ENCODE results near the gene BUD31.
A peak's percentile ranks its signal among the peaks of the same experiment; 100 is the strongest.

Gene BUD31

DNA sequence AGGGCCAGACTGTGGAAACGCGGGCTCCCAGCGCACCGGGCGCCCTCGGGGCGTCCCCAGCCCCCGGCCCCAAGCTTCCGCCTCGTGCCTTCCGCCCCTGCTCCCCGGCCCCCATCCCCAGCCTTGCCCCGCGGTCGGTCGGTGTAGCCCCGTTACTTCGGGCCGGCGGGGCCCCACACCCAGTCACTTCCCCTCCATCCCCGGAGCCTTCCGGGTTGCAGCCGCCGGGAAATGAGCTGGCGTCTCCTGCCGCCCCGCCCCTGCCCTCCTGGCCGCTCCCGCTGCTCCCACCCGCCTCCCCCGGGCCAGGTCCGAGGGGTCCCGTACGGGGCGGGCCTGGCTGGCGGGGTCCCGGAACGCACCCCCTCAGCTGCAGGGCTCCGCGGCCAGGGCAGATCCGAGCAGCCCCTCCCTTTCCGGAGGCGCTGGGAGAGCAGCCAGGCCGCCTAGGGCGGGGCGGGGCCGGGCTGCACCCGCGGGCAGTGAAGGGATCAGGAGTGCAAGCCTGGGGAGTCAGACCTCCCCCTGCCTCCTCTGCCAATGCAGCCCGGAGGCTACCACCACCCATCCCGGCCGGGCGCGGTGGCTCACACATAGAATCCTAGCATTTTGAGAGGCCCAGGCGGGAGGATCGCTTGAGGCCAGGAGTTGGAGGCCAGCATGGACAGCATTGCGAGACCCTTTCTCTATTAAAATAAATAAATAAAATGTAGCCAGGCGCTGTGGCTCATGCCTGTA lies 33.5 kb upstream of the BUD31 start (continued):
- TF ChIP-seq, protein P1, sequence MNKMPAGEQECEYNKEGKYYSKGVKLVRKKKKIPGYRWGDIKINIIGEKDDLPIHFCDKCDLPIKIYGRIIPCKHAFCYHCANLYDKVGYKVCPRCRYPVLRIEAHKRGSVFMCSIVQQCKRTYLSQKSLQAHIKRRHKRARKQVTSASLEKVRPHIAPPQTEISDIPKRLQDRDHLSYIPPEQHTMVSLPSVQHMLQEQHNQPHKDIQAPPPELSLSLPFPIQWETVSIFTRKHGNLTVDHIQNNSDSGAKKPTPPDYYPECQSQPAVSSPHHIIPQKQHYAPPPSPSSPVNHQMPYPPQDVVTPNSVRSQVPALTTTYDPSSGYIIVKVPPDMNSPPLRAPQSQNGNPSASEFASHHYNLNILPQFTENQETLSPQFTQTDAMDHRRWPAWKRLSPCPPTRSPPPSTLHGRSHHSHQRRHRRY (tag by site-specific recombination; IDR thresholded peaks at IDR 0.05): no peak
- TF ChIP-seq ZNF596 (tag by site-specific recombination; IDR thresholded peaks at IDR 0.05) (no peak), ZNF660 (tag by site-specific recombination; IDR thresholded peaks at IDR 0.05) (no peak), YY2 (tag by site-specific recombination; IDR thresholded peaks at IDR 0.05) (no peak), ZNF76 (tag by site-specific recombination; IDR thresholded peaks at IDR 0.05; ENCODE audit: borderline replicate concordance, low read depth) (peak; percentile 24; the same call in 1 of the 2 replicates), ZEB2 (tag by site-specific recombination; IDR thresholded peaks at IDR 0.05) (no peak), ZNF621 (tag by site-specific recombination; IDR thresholded peaks at IDR 0.05) (no peak), MZF1 (tag by site-specific recombination; IDR thresholded peaks at IDR 0.05; ENCODE audit: borderline replicate concordance) (0 out of 2 replicates have a peak, but pooled peaks have one; percentile 34), ZFP41 (tag by site-specific recombination; IDR thresholded peaks at IDR 0.05; ENCODE audit: borderline replicate concordance) (no peak), ZBTB8A (tag by site-specific recombination; IDR thresholded peaks at IDR 0.05) (peak; percentile 53), EGR2 (tag by site-specific recombination; IDR thresholded peaks at IDR 0.05; ENCODE audit: low read depth) (no peak), PRDM1 (tag by site-specific recombination; IDR thresholded peaks at IDR 0.05) (no peak), ZNF704 (tag by site-specific recombination; IDR thresholded peaks at IDR 0.05) (no peak), ZNF114 (tag by site-specific recombination; IDR thresholded peaks at IDR 0.05) (no peak), ZNF658 (tag by site-specific recombination; IDR thresholded peaks at IDR 0.05) (no peak), ZNF112 (tag by site-specific recombination; IDR thresholded peaks at IDR 0.05) (no peak), YY1 (tag by site-specific recombination; IDR thresholded peaks at IDR 0.05) (no peak), ZBTB21 (tag by site-specific recombination; IDR thresholded peaks at IDR 0.05) (no peak), ZNF544 (tag by site-specific recombination; IDR thresholded peaks at IDR 0.05) (no peak), ZSCAN16 (tag by site-specific recombination; IDR thresholded peaks at IDR 0.05) (no peak)
- TF ChIP-seq, protein P2, sequence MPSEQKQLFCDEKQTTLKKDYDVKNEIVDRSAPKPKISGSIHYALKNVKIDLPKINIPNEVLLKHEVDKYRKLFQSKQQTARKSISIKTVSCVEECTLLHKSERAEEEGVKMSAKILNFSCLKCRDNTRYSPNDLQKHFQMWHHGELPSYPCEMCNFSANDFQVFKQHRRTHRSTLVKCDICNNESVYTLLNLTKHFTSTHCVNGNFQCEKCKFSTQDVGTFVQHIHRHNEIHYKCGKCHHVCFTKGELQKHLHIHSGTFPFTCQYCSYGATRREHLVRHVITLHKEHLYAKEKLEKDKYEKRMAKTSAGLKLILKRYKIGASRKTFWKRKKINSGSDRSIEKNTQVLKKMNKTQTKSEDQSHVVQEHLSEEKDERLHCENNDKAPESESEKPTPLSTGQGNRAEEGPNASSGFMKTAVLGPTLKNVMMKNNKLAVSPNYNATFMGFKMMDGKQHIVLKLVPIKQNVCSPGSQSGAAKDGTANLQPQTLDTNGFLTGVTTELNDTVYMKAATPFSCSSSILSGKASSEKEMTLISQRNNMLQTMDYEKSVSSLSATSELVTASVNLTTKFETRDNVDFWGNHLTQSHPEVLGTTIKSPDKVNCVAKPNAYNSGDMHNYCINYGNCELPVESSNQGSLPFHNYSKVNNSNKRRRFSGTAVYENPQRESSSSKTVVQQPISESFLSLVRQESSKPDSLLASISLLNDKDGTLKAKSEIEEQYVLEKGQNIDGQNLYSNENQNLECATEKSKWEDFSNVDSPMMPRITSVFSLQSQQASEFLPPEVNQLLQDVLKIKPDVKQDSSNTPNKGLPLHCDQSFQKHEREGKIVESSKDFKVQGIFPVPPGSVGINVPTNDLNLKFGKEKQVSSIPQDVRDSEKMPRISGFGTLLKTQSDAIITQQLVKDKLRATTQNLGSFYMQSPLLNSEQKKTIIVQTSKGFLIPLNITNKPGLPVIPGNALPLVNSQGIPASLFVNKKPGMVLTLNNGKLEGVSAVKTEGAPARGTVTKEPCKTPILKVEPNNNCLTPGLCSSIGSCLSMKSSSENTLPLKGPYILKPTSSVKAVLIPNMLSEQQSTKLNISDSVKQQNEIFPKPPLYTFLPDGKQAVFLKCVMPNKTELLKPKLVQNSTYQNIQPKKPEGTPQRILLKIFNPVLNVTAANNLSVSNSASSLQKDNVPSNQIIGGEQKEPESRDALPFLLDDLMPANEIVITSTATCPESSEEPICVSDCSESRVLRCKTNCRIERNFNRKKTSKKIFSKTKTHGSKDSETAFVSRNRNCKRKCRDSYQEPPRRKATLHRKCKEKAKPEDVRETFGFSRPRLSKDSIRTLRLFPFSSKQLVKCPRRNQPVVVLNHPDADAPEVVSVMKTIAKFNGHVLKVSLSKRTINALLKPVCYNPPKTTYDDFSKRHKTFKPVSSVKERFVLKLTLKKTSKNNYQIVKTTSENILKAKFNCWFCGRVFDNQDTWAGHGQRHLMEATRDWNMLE (tag by site-specific recombination; conservative IDR thresholded peaks at IDR 0.05; ENCODE audit: low read depth): no peak
- TF ChIP-seq, protein P3, sequence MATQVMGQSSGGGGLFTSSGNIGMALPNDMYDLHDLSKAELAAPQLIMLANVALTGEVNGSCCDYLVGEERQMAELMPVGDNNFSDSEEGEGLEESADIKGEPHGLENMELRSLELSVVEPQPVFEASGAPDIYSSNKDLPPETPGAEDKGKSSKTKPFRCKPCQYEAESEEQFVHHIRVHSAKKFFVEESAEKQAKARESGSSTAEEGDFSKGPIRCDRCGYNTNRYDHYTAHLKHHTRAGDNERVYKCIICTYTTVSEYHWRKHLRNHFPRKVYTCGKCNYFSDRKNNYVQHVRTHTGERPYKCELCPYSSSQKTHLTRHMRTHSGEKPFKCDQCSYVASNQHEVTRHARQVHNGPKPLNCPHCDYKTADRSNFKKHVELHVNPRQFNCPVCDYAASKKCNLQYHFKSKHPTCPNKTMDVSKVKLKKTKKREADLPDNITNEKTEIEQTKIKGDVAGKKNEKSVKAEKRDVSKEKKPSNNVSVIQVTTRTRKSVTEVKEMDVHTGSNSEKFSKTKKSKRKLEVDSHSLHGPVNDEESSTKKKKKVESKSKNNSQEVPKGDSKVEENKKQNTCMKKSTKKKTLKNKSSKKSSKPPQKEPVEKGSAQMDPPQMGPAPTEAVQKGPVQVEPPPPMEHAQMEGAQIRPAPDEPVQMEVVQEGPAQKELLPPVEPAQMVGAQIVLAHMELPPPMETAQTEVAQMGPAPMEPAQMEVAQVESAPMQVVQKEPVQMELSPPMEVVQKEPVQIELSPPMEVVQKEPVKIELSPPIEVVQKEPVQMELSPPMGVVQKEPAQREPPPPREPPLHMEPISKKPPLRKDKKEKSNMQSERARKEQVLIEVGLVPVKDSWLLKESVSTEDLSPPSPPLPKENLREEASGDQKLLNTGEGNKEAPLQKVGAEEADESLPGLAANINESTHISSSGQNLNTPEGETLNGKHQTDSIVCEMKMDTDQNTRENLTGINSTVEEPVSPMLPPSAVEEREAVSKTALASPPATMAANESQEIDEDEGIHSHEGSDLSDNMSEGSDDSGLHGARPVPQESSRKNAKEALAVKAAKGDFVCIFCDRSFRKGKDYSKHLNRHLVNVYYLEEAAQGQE (tag by site-specific recombination; IDR thresholded peaks at IDR 0.05): no peak
- TF ChIP-seq, protein P4, sequence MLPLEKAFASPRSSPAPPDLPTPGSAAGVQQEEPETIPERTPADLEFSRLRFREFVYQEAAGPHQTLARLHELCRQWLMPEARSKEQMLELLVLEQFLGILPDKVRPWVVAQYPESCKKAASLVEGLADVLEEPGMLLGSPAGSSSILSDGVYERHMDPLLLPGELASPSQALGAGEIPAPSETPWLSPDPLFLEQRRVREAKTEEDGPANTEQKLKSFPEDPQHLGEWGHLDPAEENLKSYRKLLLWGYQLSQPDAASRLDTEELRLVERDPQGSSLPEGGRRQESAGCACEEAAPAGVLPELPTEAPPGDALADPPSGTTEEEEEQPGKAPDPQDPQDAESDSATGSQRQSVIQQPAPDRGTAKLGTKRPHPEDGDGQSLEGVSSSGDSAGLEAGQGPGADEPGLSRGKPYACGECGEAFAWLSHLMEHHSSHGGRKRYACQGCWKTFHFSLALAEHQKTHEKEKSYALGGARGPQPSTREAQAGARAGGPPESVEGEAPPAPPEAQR (tag by site-specific recombination; IDR thresholded peaks at IDR 0.05): no peak
- TF ChIP-seq, protein P5, sequence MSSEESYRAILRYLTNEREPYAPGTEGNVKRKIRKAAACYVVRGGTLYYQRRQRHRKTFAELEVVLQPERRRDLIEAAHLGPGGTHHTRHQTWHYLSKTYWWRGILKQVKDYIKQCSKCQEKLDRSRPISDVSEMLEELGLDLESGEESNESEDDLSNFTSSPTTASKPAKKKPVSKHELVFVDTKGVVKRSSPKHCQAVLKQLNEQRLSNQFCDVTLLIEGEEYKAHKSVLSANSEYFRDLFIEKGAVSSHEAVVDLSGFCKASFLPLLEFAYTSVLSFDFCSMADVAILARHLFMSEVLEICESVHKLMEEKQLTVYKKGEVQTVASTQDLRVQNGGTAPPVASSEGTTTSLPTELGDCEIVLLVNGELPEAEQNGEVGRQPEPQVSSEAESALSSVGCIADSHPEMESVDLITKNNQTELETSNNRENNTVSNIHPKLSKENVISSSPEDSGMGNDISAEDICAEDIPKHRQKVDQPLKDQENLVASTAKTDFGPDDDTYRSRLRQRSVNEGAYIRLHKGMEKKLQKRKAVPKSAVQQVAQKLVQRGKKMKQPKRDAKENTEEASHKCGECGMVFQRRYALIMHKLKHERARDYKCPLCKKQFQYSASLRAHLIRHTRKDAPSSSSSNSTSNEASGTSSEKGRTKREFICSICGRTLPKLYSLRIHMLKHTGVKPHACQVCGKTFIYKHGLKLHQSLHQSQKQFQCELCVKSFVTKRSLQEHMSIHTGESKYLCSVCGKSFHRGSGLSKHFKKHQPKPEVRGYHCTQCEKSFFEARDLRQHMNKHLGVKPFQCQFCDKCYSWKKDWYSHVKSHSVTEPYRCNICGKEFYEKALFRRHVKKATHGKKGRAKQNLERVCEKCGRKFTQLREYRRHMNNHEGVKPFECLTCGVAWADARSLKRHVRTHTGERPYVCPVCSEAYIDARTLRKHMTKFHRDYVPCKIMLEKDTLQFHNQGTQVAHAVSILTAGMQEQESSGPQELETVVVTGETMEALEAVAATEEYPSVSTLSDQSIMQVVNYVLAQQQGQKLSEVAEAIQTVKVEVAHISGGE (tag by site-specific recombination; conservative IDR thresholded peaks at IDR 0.05; ENCODE audit: low read depth): peak; percentile 65

Data from HEK293 (cell line).